ENCODE results near the gene SHC2.
"Not testable (repeated sequence)": the region's sequence is repeated elsewhere in the genome, so short reads cannot be mapped to it uniquely, and the experiment has no call there.

The SHC2 gene

DNA sequence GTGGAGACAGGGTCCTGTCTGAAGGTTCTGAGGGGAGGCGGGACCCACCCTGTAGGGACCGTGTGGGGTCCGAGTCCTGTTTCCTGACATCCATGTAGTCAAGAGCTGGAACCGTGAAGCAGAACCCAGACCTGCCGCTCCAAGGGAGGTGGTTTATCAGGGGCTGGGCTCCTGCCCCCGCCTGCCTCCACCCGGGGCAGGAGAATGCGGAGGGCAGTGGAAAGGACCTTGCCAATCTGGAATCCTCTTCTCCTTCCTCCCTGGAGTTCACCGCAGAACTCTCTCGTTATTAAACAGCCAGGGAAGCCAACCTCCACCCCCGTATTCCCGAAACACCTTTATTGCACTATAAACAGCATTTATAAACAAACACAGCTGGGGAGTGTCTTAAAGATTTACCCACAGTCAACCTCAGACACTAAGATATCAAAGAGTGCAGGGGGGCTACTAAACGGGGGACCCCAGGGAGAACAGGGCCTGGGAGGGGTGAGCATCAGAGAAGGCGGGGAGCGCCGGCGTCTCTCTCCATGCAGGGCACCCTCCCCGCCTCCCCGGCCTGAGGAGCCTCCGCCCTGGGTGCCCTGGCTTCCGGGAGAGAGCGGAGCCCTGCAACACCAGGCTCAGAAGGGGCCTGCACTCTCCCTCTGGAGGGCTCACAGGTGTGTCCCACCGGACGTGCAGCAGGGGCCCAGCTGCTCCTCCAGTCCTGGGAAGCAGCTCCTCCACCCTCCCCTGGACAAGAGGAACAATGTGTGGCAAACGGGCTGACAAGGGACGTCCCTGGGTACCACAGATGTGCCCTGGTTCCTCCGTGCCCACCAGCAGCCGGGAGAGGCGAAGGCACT lies 55.5 kb downstream of the SHC2 start:
- DNase-seq, result no peak

DNA sequence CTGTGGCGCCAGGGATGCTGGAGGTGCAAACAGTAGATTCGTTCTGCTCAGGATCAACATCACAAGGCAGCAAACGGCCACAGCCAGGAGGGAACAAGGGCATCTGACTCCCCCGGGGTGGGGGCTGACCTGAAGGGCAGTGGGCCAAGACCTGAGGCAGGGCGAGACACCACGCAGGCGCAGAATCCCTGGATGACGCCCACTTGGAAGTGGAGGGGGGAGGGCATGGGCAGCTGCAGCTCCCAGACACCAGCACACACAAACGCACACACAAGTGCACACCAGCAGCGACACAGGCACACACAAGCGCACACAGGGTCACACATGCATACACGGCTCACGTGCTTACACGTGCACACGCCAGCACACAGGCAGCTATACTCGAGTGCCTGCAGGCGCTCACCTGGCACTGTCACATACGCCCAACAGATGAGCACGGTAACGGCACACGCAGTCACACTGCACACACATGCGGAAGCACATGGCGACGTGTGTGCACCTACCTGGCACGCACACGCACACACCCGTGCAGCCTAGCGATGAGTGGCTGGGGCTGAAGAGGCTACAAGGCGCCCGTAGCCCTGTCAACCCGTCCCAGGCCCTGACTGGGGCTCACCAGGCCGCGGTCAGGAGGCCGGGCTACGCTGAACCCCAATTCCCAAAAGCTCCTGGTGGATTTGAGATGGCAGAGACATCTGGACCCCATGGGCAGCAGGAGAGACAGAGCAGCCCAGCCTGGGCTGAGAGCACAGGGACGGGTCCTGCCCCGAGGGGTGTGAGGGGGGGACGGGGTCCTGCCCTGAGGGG lies 57.4 kb downstream of the SHC2 start:
- DNase-seq, result no peak

DNA sequence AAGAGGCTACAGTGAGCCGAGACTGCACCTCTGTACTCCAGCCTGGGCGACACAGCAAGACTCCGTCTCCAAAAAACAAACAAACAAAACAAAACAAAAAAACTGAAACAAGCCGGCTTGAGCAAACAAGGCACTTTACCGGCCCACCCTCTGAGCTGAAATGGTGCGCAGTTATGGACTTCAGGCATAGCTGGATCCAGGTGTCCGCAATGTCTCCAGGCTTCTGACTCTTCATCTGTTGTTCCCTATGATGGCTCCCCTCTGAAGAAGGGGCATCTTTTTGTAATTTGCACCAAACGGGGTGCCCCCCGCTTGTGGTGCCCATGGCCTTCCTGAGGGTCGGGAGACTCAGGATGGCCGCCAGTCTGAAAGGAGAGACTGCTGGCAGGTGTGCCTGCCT lies 58.0 kb downstream of the SHC2 start:
- no peak for DNase-seq

DNA sequence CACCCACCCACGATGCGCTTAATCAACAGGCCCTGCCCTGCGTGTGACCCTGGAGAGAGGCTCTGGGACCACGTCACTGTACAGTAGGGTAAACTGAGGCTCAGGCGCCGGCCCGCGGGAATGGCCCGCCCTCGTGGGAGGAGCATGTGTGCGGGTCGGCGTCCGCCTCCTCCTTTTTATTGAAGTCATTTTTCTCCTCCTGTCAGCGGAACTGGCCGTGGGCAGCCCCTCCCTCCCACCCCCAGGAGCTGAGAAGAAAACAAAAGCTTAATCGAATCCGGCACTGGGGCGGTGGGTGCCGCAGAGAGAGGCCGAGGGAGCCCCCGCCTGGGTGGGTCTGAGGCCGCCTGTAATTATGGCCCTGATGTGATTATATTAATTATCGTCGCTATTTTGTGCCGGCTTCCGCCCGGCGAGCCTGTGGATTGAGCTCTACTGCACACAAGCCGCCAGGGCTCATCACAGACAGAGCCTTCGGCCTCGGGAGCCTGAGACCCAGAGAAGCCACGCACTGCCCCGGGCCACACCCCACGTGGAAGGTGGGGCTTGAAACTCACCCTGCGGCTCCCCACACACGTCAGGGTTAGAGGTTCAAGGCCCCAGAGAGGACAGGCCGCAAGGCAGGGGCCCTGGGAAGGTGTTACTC lies 58.8 kb downstream of the SHC2 start:
- no peak for DNase-seq

DNA sequence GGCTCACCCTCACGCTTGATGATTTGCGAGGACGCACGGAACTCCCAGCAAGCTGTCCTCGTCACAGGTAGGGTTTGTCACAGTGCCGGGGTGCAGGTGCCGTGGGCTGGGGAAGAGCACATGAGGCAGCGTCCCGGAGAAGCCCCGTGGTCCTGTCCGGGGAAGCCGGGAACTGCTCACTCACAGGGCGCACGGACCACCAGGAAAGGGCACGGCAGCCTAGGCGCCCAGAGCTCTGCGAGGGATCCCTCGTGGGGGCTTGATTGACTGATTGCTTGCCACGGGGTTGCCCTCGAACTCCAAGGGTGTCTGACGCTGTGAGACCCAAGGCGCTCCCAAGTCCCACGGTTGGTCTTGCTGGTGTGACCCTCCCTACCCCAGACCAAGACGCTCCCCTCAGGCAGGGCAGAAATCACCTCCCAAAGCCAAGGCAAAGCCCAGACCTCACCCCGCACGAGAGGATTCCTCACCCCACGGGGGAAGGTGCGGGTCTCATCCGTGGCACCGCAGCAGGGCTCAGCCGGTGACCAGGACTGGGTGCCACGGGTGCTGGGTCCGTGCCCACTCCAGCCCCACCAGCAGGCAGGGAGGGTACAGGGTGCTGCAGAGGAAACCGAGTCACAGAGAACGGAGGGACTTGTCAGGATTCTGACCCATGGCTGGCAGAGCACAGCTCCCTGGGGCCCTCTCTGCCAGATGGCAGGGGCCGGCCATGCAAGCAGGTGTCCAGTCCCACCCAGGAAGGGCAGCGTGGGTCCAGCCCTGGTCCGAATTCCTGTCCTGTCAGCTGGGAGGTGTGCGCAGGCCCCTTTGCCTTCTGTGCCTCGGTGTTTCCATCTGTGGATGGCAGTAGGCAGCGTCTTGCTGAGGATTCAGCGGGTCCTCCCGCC lies 59.6 kb downstream of the SHC2 start:
- no peak for DNase-seq

DNA sequence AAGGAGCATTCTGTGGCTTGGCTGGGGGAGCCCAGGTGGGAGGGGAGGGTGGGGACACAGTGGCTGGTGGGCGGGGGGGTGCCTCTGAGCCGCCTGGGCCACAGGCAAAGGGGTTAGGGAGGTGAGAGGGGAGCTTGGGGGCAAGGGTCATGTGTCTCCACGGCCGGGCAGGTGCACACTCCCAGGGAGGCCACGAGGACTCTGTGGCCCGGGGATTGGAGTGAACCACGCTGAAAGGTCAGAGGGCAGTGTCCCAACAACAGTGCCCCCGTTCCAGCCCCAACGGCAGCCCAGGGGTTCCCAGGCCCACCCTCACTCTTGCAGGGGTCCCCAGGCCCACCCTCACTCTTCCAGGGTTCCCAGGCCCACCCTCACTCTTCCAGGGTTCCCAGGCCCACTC lies 61.5 kb downstream of the SHC2 start:
- DNase-seq, result no peak

DNA sequence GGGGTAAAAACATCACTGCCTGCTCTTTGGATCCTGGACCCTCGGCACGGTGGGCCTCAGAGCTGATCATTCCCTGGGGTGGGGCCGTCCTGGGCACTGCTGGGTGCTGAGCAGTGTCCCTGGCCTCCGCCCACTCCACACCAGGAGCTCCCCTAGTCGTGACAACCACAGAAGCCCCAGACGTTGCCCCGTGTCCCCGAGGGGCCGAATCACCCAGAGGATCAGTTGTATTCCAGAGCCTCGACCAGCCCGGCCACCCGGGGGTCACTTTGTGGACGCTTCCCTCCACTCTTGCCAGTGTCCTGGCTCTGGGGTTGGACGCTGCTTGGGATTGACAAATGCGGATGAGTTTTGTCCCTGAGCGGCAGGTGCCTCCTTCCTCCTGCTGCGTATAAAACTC lies 62.1 kb downstream of the SHC2 start:
- no peak for DNase-seq

DNA sequence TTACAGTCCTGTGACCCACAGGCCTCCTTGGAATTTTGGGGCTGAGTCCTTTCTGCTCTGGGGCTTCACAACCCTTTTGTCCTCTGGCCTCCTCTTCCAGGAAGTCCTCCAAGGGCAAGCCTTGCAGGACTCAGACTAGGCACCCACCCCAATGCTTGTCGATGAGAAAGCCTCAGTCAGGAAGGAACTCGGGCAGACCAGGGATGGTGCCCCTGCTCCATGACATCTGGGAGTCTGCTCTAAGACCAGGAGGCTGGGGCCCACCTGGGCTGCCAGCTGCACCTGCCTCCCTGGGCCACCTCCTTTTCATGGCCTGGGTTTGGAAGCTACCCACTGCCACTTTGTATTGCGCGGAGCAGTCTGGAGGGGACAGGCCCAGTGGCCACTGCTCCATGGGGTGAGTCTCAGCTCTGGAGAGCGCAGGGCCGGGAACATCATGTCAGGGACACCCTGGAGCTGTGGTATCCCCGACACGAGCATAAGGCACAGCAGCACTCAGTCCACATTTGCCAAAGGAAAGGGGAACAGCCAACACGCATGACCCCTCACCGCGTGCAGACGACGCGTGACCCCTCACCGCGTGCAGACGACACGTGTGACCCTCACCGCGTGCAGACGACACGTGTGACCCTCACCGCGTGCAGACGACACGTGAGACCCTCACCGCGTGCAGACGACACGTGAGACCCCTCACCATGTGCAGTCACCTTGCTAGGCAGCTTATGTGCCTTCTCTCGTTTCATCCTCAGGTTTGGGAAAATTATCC lies 62.7 kb downstream of the SHC2 start:
- DNase-seq, result no peak

DNA sequence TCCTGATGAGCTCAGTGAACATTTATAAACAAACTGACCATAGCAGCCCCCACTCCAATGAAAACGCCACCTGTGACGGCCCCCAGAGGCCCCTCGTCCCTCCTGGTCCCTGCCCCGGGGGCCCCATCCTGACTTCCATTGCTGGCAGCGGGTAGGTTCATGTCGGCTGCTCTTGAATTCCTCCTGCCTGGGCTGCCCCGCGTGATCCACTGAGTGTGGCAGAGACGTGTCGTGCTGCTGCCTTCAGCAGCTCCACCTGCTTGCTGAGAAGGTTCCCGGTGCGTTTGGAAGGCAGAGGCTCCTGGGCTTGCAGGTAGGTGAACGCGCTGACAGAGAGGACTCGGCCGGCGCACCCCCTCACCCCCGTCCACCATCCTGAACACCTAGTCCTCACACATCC lies 63.5 kb downstream of the SHC2 start:
- DNase-seq, result no peak

DNA sequence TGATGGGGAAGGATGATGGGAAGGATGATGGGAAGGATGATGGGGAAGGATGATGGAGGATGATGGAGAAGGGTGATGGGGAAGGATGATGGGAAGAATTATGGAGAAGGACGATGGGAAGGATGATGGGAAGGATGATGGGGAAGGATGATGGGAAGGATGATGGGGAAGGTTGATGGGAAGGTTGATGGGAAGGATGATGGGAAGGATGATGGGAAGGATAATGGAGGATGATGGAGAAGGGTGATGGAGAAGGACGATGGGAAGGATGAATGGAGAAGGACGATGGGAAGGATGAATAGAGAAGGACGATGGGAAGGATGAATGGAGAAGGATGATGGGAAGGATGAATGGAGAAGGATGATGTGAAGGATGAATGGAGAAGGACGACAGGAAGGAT lies 65.4 kb downstream of the SHC2 start:
- DNase-seq, result no peak

DNA sequence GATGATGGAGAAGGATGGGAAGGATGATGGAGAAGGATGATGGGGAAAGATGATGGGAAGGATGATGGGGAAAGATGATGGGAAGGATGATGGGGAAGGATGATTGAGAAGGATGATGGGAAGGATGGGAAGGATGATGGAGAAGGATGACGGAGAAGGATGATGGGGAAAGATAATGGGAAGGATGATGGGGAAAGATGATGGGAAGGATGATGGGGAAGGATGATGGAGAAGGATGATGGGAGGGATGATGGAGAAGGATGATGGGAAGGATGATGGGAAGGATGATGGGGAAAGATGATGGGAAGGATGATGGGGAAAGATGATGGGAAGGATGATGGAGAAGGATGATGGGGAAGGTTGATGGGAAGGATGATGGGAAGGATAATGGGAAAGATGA lies 66.0 kb downstream of the SHC2 start:
- not testable (repeated sequence) for DNase-seq

DNA sequence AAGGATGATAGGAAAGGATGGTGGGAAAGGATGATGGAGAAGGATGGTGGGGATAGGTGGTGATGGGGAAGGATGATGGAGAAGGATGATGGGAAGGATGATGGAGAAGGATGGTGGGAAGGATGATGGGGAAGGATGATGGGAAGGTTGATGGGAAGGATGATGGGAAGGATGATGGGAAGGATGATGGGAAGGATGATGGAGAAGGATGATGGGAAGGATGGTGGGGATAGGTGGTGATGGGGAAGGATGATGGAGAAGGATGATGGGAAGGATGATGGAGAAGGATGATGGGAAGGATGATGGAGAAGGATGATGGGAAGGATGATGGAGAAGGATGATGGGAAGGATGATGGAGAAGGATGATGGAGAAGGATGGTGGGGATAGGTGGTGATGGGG lies 67.3 kb downstream of the SHC2 start:
- DNase-seq, result not testable (repeated sequence)

DNA sequence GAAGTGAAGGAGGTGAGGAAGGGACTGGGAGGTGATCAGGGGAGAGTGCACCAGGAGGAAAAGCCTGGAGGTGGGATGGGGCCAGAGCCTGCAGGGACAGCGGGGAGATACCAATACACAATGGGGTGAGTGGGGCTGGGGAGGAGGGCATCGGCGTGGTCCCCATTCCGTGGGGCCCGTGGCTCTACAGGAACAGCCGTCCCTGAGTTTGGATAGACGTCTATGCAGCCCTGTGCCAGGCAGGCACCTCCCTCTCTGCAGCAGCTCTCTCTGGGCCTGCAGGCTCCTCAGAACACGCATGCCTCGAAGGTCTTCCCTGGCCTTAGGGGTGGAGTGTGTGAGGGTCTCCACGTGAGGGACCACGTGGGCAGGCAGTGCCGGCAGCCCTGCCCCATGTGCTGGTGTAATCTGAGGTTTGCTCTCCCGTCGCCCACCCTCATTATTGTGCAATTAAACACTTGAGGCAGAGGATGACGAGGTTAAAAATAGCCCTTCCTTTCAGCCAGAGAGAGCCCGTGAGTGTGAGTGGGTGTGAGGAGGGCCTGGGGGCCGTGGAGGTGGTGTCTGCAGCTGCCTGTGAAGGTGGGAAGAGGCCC lies 68.4 kb downstream of the SHC2 start:
- DNase-seq, result no peak

DNA sequence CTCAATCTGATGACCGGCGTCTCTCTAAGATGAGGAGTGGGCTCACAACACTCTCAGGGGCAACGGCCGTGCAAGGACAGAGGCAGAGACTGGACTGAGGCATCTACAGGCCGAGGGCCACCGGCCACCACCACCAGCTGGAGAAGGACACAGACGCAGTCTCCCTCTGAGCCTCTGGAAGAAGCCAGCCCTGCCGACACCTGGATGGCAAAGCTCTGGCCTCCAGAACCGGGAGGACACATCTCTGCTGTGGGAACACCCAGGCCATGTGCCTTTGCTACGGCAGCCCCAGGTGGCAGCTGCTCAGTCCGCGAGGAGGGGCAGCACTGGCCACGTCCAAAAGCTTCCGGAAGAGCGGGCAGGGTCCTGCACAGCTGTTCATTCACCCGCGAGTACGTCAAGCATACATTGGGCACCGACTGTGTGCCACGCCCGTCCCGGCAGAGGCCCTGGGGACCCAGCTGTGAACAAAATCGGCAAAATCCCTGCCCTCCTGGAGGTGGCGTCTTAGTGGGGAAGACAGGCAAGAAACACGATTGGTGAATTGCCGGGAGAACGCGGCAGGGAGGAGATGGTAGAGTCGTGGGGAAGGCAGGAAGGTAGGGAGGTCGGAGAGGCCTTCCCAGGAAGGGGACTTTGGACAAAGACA lies 69.0 kb downstream of the SHC2 start:
- DNase-seq, result no peak

DNA sequence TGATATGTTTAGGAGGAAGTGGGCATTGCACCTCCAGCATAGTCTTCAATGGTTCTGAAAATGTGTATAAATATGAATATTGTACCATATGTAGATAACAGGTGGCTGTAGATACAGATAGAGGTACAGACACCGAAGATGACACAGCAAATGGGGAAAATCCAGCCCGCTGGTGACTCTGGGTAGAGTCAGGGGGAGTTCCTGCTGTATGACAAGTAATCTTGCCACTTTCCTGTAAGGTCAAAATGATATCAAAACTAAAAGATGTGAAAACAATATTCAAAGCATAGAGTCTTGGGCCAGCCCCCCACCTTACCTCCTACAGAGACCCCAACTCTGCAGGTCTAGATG lies 69.7 kb downstream of the SHC2 start:
- no peak for DNase-seq

DNA sequence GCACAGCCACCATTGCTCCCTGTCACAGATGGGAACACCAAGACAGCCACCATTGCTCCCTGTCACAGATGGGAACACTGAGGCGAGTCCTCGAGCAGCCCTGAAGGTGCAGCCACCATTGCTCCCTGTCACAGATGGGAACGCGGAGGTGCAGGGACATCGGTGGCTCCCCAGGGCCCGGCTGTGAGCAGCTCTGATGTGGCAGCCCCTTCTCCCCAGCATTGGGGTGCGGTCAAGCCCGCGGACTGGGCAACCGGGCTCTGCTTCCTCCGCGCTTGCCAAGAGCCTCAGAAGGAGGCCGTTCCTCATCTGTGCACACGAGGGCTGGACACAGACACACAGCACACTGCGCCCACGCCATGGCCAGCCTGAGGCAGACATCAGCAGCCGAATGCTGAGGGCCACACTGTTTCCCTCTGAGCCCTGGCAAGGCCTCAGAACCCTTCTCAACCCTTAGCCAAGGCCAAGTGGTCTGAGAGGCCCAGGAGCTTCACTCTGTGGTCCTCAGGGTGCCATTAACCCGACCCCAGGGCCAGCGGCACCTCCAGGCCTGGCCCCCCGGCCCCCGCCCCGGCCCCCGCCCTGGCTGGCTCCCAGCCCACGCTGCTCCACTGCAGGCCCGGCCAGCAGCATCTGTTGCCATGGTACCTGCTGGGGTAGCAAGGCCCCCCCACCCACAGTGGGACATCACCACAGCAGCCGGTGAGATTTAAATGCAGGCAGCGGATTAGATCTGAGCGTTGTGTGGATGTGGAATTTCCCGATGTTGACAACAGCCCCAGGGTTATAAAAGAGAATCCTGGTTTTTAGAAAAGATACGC lies 70.2 kb downstream of the SHC2 start:
- DNase-seq, result no peak

DNA sequence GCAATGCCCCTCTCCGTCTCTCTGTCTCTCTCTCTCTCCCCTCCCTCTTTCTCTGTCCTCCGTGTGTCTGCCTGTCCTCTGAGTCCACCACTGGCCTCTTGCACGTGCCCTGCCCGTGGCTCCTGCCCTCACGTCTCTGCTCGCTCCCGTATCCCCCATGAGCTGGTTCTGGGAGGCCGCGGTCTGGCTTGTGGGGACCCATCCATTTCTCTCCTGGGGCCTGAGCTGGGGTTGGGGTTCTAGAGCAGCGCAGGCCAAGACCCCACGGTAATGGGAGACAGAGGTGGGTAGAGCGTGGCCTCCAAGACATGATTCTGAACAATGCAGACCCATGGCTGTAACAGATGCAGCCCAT lies 70.9 kb downstream of the SHC2 start:
- no peak for DNase-seq

DNA sequence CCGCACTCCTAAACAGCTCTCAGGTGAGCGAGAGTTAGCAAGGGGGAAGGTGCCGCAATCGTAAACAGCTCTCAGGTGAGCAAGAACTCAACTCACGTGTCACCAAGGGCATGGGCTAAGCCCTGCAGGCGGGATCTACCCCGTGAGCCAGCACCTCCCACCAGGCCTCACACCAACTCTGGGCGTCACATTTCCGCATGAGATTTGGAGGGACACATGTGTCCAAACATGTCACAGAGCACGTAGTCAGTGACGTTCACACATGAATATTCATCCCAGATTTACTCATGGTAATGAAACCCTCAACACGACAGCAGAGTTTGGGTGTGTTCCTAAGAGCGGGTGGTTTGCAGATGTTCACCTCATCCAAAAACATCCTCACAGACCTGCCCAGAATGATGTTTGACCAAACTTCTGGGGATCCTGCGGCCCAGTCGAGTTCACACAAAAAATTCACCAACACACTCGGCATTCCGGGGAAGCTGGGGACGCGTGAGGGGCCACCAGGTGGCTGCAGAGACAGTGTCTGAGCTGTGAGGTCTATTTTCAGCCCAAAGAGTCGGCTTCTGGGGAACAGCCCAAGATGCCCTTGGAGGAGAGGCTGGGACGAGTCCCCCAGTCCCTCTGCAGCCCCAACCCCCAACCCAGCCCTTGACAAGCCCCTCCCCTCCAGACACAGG lies 71.4 kb downstream of the SHC2 start:
- no peak for DNase-seq

DNA sequence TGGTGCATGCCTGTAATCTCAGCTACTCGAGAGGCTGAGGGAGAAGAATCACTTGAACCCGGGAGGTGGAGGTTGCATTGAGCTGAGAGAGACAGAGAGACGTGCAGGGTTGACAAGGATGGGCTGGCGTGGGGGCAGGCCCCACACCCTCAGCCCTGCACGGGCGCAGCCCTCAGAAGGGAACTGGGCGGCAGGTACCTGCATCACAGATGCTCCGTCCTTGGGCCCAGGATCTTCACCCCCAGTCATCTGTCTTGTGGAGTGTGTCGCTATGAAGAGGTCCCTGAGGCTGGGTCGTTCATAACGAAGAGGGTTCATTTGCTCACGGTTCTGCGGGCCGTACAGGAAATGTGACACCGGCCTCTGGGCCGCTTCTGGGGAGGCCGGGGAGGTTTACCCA lies 72.1 kb downstream of the SHC2 start:
- no peak for DNase-seq

DNA sequence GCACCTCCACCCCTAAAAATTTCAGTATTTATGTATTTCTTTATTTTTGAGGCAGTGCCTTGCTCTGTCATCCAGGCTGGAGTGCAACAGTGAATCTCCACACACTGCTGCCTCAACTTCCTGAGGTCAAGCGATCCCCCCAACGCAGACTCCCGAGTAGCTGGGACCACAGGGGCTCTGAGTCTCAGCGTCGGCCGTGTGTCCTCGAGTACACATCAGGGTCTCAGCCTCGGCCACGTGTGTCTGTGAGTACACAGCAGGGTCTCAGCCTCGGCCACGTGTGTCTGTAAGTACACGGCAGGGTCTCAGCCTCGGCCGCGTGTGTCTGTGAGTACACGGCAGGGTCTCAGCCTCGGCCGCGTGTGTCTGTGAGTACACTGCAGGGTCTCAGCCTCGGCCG lies 73.1 kb downstream of the SHC2 start:
- DNase-seq, result no peak

Data from activated naive CD4-positive, alpha-beta T cell treated with Interleukin-2 at 50 U/mL for 16 hours (primary cell).